ENCODE measurements around the gene JSRP1.

Gene JSRP1

GRCh38 chr19:2259336-2259735 is 3.1 kb upstream of the JSRP1 start:
- H3K79me2 ChIP-seq (ENCODE audit: control insufficient read depth, insufficient read depth, low read length, unreplicated experiment) = no peaks in the 10 kb centered on the region
- H3K4me3 ChIP-seq (ENCODE audit: low read depth, low read length) = no peak overlapping the region
- H2AFZ ChIP-seq (ENCODE audit: low read length, unreplicated experiment) = no peak overlapping the region
- no peaks in the 10 kb centered on the region for H3K27me3 ChIP-seq (ENCODE audit: insufficient read depth, low read length)
- no peaks in the 10 kb centered on the region for H3K4me1 ChIP-seq (ENCODE audit: control insufficient read depth, insufficient read depth, low read length, unreplicated experiment)
- no peaks in the 10 kb centered on the region for H3K36me3 ChIP-seq (ENCODE audit: insufficient read depth, low read length)
- no peak overlapping the region for H3K27ac ChIP-seq (ENCODE audit: low read depth, low read length)

- no peaks in the 10 kb centered on the region for H3K79me2 ChIP-seq (ENCODE audit: control insufficient read depth, insufficient read depth, low read length, unreplicated experiment)
- H3K4me3 ChIP-seq (ENCODE audit: low read depth, low read length) = no peak overlapping the region
- H3K4me1 ChIP-seq (ENCODE audit: control insufficient read depth, insufficient read depth, low read length, unreplicated experiment) = no peaks in the 10 kb centered on the region
- no peaks in the 10 kb centered on the region for H3K27me3 ChIP-seq (ENCODE audit: insufficient read depth, low read length)
- H2AFZ ChIP-seq (ENCODE audit: low read length, unreplicated experiment) = no peak overlapping the region
- no peak overlapping the region for H3K27ac ChIP-seq (ENCODE audit: low read depth, low read length)
- no peaks in the 10 kb centered on the region for H3K36me3 ChIP-seq (ENCODE audit: insufficient read depth, low read length)
These were observed 938 bp downstream of the JSRP1 start for GRCh38 chr19:2255112-2255845.

- H3K4me3 ChIP-seq (ENCODE audit: low read depth, low read length) = no peak overlapping the region
- H3K27ac ChIP-seq (ENCODE audit: low read depth, low read length) = no peak overlapping the region
- H3K27me3 ChIP-seq (ENCODE audit: insufficient read depth, low read length) = no peaks in the 10 kb centered on the region
- H2AFZ ChIP-seq (ENCODE audit: low read length, unreplicated experiment) = no peak overlapping the region
- no peaks in the 10 kb centered on the region for H3K36me3 ChIP-seq (ENCODE audit: insufficient read depth, low read length)
- H3K79me2 ChIP-seq (ENCODE audit: control insufficient read depth, insufficient read depth, low read length, unreplicated experiment) = no peaks in the 10 kb centered on the region
- H3K4me1 ChIP-seq (ENCODE audit: control insufficient read depth, insufficient read depth, low read length, unreplicated experiment) = no peaks in the 10 kb centered on the region
These were observed 1.9 kb downstream of the JSRP1 start for GRCh38 chr19:2254064-2254872.

- H3K4me3 ChIP-seq (ENCODE audit: low read depth, low read length) = no peak overlapping the region
- H3K79me2 ChIP-seq (ENCODE audit: control insufficient read depth, insufficient read depth, low read length, unreplicated experiment) = no peaks in the 10 kb centered on the region
These were observed 2.8 kb downstream of the JSRP1 start for GRCh38 chr19:2253106-2254063.

GRCh38 chr19:2252797-2253105 is 3.5 kb downstream of the JSRP1 start:
- H3K4me1 ChIP-seq (ENCODE audit: control insufficient read depth, insufficient read depth, low read length, unreplicated experiment) = no peaks in the 10 kb centered on the region
- no peak overlapping the region for H2AFZ ChIP-seq (ENCODE audit: low read length, unreplicated experiment)
- no peaks in the 10 kb centered on the region for H3K27me3 ChIP-seq (ENCODE audit: insufficient read depth, low read length)
- no peaks in the 10 kb centered on the region for H3K79me2 ChIP-seq (ENCODE audit: control insufficient read depth, insufficient read depth, low read length, unreplicated experiment)
- no peaks in the 10 kb centered on the region for H3K36me3 ChIP-seq (ENCODE audit: insufficient read depth, low read length)
- no peak overlapping the region for H3K4me3 ChIP-seq (ENCODE audit: low read depth, low read length)
- no peak overlapping the region for H3K27ac ChIP-seq (ENCODE audit: low read depth, low read length)

More at GRCh38 chr19:2253106-2254063, 2.8 kb downstream of the JSRP1 start:
- Histone ChIP-seq H3K36me3 (ENCODE audit: insufficient read depth, low read length) (no peaks in the 10 kb centered on the region), H2AFZ (ENCODE audit: low read length, unreplicated experiment) (no peak overlapping the region), H3K27ac (ENCODE audit: low read depth, low read length) (no peak overlapping the region), H3K4me1 (ENCODE audit: control insufficient read depth, insufficient read depth, low read length, unreplicated experiment) (no peaks in the 10 kb centered on the region), H3K27me3 (ENCODE audit: insufficient read depth, low read length) (no peaks in the 10 kb centered on the region)

- no peaks in the 10 kb centered on the region for H3K79me2 ChIP-seq (ENCODE audit: control insufficient read depth, insufficient read depth, low read length, unreplicated experiment)
These were observed 4.0 kb downstream of the JSRP1 start for GRCh38 chr19:2252055-2252796.

GRCh38 chr19:2251106-2252054 is 4.8 kb downstream of the JSRP1 start:
- Histone ChIP-seq H3K4me3 (ENCODE audit: low read depth, low read length) (no peak overlapping the region), H3K27ac (ENCODE audit: low read depth, low read length) (no peak overlapping the region), H3K4me1 (ENCODE audit: control insufficient read depth, insufficient read depth, low read length, unreplicated experiment) (peaks cover 8% of the 10 kb centered on the region), H2AFZ (ENCODE audit: low read length, unreplicated experiment) (no peak overlapping the region), H3K79me2 (ENCODE audit: control insufficient read depth, insufficient read depth, low read length, unreplicated experiment) (no peaks in the 10 kb centered on the region), H3K36me3 (ENCODE audit: insufficient read depth, low read length) (0 out of 2 replicates have a peak, but pooled peaks cover 2% of the 10 kb centered on the region), H3K27me3 (ENCODE audit: insufficient read depth, low read length) (no peaks in the 10 kb centered on the region)

More at GRCh38 chr19:2252055-2252796, 4.0 kb downstream of the JSRP1 start:
- no peaks in the 10 kb centered on the region for H3K27me3 ChIP-seq (ENCODE audit: insufficient read depth, low read length)
- H3K4me1 ChIP-seq (ENCODE audit: control insufficient read depth, insufficient read depth, low read length, unreplicated experiment) = peaks cover 2% of the 10 kb centered on the region
- no peak overlapping the region for H3K27ac ChIP-seq (ENCODE audit: low read depth, low read length)
- no peak overlapping the region for H2AFZ ChIP-seq (ENCODE audit: low read length, unreplicated experiment)
- no peak overlapping the region for H3K4me3 ChIP-seq (ENCODE audit: low read depth, low read length)
- H3K36me3 ChIP-seq (ENCODE audit: insufficient read depth, low read length) = 0 out of 2 replicates have a peak, but pooled peaks cover 2% of the 10 kb centered on the region

- Histone ChIP-seq H3K4me1 (ENCODE audit: control insufficient read depth, insufficient read depth, low read length, unreplicated experiment) (peaks cover 8% of the 10 kb centered on the region), H3K36me3 (ENCODE audit: insufficient read depth, low read length) (0 out of 2 replicates have a peak, but pooled peaks cover 2% of the 10 kb centered on the region), H3K79me2 (ENCODE audit: control insufficient read depth, insufficient read depth, low read length, unreplicated experiment) (peaks cover 3% of the 10 kb centered on the region), H3K27ac (ENCODE audit: low read depth, low read length) (no peak overlapping the region), H2AFZ (ENCODE audit: low read length, unreplicated experiment) (no peak overlapping the region), H3K4me3 (ENCODE audit: low read depth, low read length) (no peak overlapping the region), H3K27me3 (ENCODE audit: insufficient read depth, low read length) (no peaks in the 10 kb centered on the region)
These were observed 5.5 kb downstream of the JSRP1 start for GRCh38 chr19:2250766-2251105.

- H2AFZ ChIP-seq (ENCODE audit: low read length, unreplicated experiment) = no peak overlapping the region
- H3K27me3 ChIP-seq (ENCODE audit: insufficient read depth, low read length) = no peaks in the 10 kb centered on the region
- H3K4me3 ChIP-seq (ENCODE audit: low read depth, low read length) = no peak overlapping the region
- 0 out of 2 replicates have a peak, but pooled peaks cover 2% of the 10 kb centered on the region for H3K36me3 ChIP-seq (ENCODE audit: insufficient read depth, low read length)
- H3K79me2 ChIP-seq (ENCODE audit: control insufficient read depth, insufficient read depth, low read length, unreplicated experiment) = peaks cover 3% of the 10 kb centered on the region
- H3K4me1 ChIP-seq (ENCODE audit: control insufficient read depth, insufficient read depth, low read length, unreplicated experiment) = peaks cover 8% of the 10 kb centered on the region
- no peak overlapping the region for H3K27ac ChIP-seq (ENCODE audit: low read depth, low read length)
These were observed 6.1 kb downstream of the JSRP1 start for GRCh38 chr19:2249880-2250765.
